ENCODE data around the gene PPP2R5E.

PPP2R5E gene

GRCh38 chr14:63432228-63432627 is 110.9 kb downstream of the PPP2R5E start:
- TF ChIP-seq OSR1 (CRISPR knock-in tag; IDR thresholded peaks at IDR 0.05) (no peak), ZNF8 (CRISPR knock-in tag; IDR thresholded peaks at IDR 0.05) (no peak), ISL1 (CRISPR knock-in tag; IDR thresholded peaks at IDR 0.05) (no peak), ZNF70 (CRISPR knock-in tag; IDR thresholded peaks at IDR 0.05) (no peak), CREB5 (CRISPR knock-in tag; IDR thresholded peaks at IDR 0.05; ENCODE audit: low read depth) (no peak), PPARA (CRISPR knock-in tag; IDR thresholded peaks at IDR 0.05; ENCODE audit: borderline replicate concordance) (no peak)
- no peak for ATAC-seq

GRCh38 chr14:63431466-63431865 is 111.7 kb downstream of the PPP2R5E start:
- ATAC-seq: no peak
- no peak for TF ChIP-seq CSDC2 (CRISPR knock-in tag; IDR thresholded peaks at IDR 0.05)
- TF ChIP-seq OSR1 (CRISPR knock-in tag; IDR thresholded peaks at IDR 0.05): no peak
- TF ChIP-seq GLIS3 (CRISPR knock-in tag; IDR thresholded peaks at IDR 0.05): no peak
- TF ChIP-seq TSHZ2 (CRISPR knock-in tag; IDR thresholded peaks at IDR 0.05): no peak
- no peak for TF ChIP-seq TCF4 (CRISPR knock-in tag; IDR thresholded peaks at IDR 0.05; ENCODE audit: borderline replicate concordance)
- no peak for TF ChIP-seq ISL1 (CRISPR knock-in tag; IDR thresholded peaks at IDR 0.05)
- TF ChIP-seq ARNTL (CRISPR knock-in tag; IDR thresholded peaks at IDR 0.05; ENCODE audit: borderline replicate concordance, low read depth): no peak
- no peak for TF ChIP-seq CREB5 (CRISPR knock-in tag; IDR thresholded peaks at IDR 0.05; ENCODE audit: low read depth)
- no peak for TF ChIP-seq PPARA (CRISPR knock-in tag; IDR thresholded peaks at IDR 0.05; ENCODE audit: borderline replicate concordance)
- TF ChIP-seq ZFP3 (CRISPR knock-in tag; IDR thresholded peaks at IDR 0.05): no peak
- TF ChIP-seq ZNF8 (CRISPR knock-in tag; IDR thresholded peaks at IDR 0.05): no peak
- TF ChIP-seq ZC3H10 (CRISPR knock-in tag; IDR thresholded peaks at IDR 0.05): no peak
- TF ChIP-seq BACH2 (CRISPR knock-in tag; IDR thresholded peaks at IDR 0.05; ENCODE audit: borderline replicate concordance): no peak

GRCh38 chr14:63428486-63428885 is 114.7 kb downstream of the PPP2R5E start:
- no peak for ATAC-seq
- TF ChIP-seq CSRNP3 (CRISPR knock-in tag; IDR thresholded peaks at IDR 0.05) (no peak), TCF4 (CRISPR knock-in tag; IDR thresholded peaks at IDR 0.05; ENCODE audit: borderline replicate concordance) (no peak), TSHZ2 (CRISPR knock-in tag; IDR thresholded peaks at IDR 0.05) (no peak), ZNF70 (CRISPR knock-in tag; IDR thresholded peaks at IDR 0.05) (no peak), OSR1 (CRISPR knock-in tag; IDR thresholded peaks at IDR 0.05) (no peak), ARNTL (CRISPR knock-in tag; IDR thresholded peaks at IDR 0.05; ENCODE audit: borderline replicate concordance, low read depth) (no peak), TOX (CRISPR knock-in tag; IDR thresholded peaks at IDR 0.05; ENCODE audit: borderline replicate concordance) (no peak), PPARA (CRISPR knock-in tag; IDR thresholded peaks at IDR 0.05; ENCODE audit: borderline replicate concordance) (no peak), ZC3H10 (CRISPR knock-in tag; IDR thresholded peaks at IDR 0.05) (no peak), CSDC2 (CRISPR knock-in tag; IDR thresholded peaks at IDR 0.05) (no peak), SNAI2 (CRISPR knock-in tag; IDR thresholded peaks at IDR 0.05) (no peak), ZNF565 (CRISPR knock-in tag; conservative IDR thresholded peaks at IDR 0.05; ENCODE audit: low read depth) (no peak), CREB5 (CRISPR knock-in tag; IDR thresholded peaks at IDR 0.05; ENCODE audit: low read depth) (no peak), ZFP3 (CRISPR knock-in tag; IDR thresholded peaks at IDR 0.05) (no peak), GLIS3 (CRISPR knock-in tag; IDR thresholded peaks at IDR 0.05) (no peak), POU6F1 (CRISPR knock-in tag; IDR thresholded peaks at IDR 0.05; ENCODE audit: borderline replicate concordance, low read depth) (no peak), ZNF8 (CRISPR knock-in tag; IDR thresholded peaks at IDR 0.05) (no peak)
